Measurements from ENCODE around the gene SFTA2.
"Not testable (repeated sequence)": the region's sequence is repeated elsewhere in the genome, so short reads cannot be mapped to it uniquely, and the experiment has no call there.

The SFTA2 gene

GRCh38 chr6:30926644-30927043 lies 5.3 kb downstream of the SFTA2 start:
- peak overlapping the region; percentile 88 for H3K27ac ChIP-seq
- ChIA-PET POLR2A (ENCODE audit: low non-redundant PET) (no interaction called here), CTCF (interaction anchor here (0.6 to 1.6 kb wide), 2 partner anchors 11 to 201 kb away, joined by 3 to 8 read pairs; no protein-coding TSS in a partner anchor)
- TF ChIP-seq CTCF (conservative IDR thresholded peaks at IDR 0.05; ENCODE audit: low read depth), result no peak
- DNase-seq (ENCODE audit: low spot score), result peak; percentile 33

GRCh38 chr6:30924040-30924627 lies 7.8 kb downstream of the SFTA2 start:
- POLR2A ChIA-PET (ENCODE audit: low non-redundant PET); DNase-seq (ENCODE audit: low spot score): not testable (repeated sequence)
- CTCF ChIA-PET, result interaction anchor here (1.1 kb wide), 1 partner anchor 147 kb away, joined by 5 read pairs; no protein-coding TSS in a partner anchor
- H3K27ac ChIP-seq, result peak overlapping the region; percentile 67

- H3K27ac ChIP-seq, result peak overlapping the region; percentile 67
- ChIA-PET CTCF (interaction anchor here (1.8 kb wide), 1 partner anchor 148 kb away, joined by 8 read pairs; no protein-coding TSS in a partner anchor), POLR2A (ENCODE audit: low non-redundant PET) (no interaction called here)
- peak; percentile 76 for DNase-seq (ENCODE audit: low spot score)
- TF ChIP-seq CTCF (conservative IDR thresholded peaks at IDR 0.05; ENCODE audit: low read depth), result no peak
Measured at GRCh38 chr6:30922447-30922852, 9.5 kb downstream of the SFTA2 start.

- POLR2A ChIA-PET (ENCODE audit: low non-redundant PET), result no interaction called here
Measured at GRCh38 chr6:30918670-30919069, 13.3 kb downstream of the SFTA2 start.

GRCh38 chr6:30917487-30917886 lies 14.5 kb downstream of the SFTA2 start:
- no peak for DNase-seq (ENCODE audit: low spot score)
- TF ChIP-seq CTCF (conservative IDR thresholded peaks at IDR 0.05; ENCODE audit: low read depth), result no peak
- POLR2A ChIA-PET (ENCODE audit: low non-redundant PET), result no interaction called here
- CTCF ChIA-PET, result interaction anchor here (1.9 to 2.9 kb wide), 2 partner anchors 153 to 162 kb away, joined by 8 to 24 read pairs; no protein-coding TSS in a partner anchor
- H3K27ac ChIP-seq, result peak overlapping the region; percentile 46

More at GRCh38 chr6:30918670-30919069, 13.3 kb downstream of the SFTA2 start:
- CTCF ChIA-PET, result interaction anchor here (0.5 to 1.9 kb wide), 2 partner anchors 154 to 161 kb away, joined by 5 to 8 read pairs; no protein-coding TSS in a partner anchor
- H3K27ac ChIP-seq, result peak overlapping the region; percentile 20; the same call in 1 of the 2 replicates
- DNase-seq (ENCODE audit: low spot score), result no peak
- TF ChIP-seq CTCF (conservative IDR thresholded peaks at IDR 0.05; ENCODE audit: low read depth), result no peak

- CTCF ChIA-PET, result interaction anchor here (0.5 to 2.9 kb wide), 2 partner anchors 153 to 182 kb away, joined by 4 to 24 read pairs; no protein-coding TSS in a partner anchor
- no peak for TF ChIP-seq CTCF (conservative IDR thresholded peaks at IDR 0.05; ENCODE audit: low read depth)
- POLR2A ChIA-PET (ENCODE audit: low non-redundant PET), result no interaction called here
- H3K27ac ChIP-seq, result peak overlapping the region; percentile 46
- no peak for DNase-seq (ENCODE audit: low spot score)
Measured at GRCh38 chr6:30917041-30917440, 14.9 kb downstream of the SFTA2 start.

- peak; percentile 74 for TF ChIP-seq CTCF (conservative IDR thresholded peaks at IDR 0.05; ENCODE audit: low read depth)
- CTCF ChIA-PET, result interaction anchor here (0.6 to 3.9 kb wide), 21 partner anchors 11 to 349 kb away, joined by 3 to 29 read pairs (median 4); partner anchors contain the start of genes CDSN, DDR1 and MUCL3
- DNase-seq (ENCODE audit: low spot score), result peak; percentile 75
- POLR2A ChIA-PET (ENCODE audit: low non-redundant PET), result interaction anchor here (0.6 kb wide), 1 partner anchor 160 kb away, joined by 3 read pairs; no protein-coding TSS in a partner anchor
- peak overlapping the region; percentile 87 for H3K27ac ChIP-seq
Measured at GRCh38 chr6:30915591-30915946, 16.4 kb downstream of the SFTA2 start.

Data from RWPE1 (cell line).